Neuronal stem cell (in vitro differentiated cells): ENCODE data around the gene SLC39A3.

Source experiments
- DNase-seq: peaks from one replicate; pipeline ENCODE4 v3.0.0-alpha.2; 2013; ENCODE audit warnings: low spot score
- H2AFZ ChIP-seq: one replicate; pipeline ENCODE4 v1.6.1; 2013; ENCODE audit warnings: mild to moderate bottlenecking, low read length, inconsistent platforms
- H2AK5ac ChIP-seq: 2 replicates; pipeline ENCODE4 v1.6.1; 2013; ENCODE audit warnings: low read depth, mild to moderate bottlenecking, inconsistent platforms, low read length, moderate library complexity, mixed read lengths
- H2BK120ac ChIP-seq: 2 replicates; pipeline ENCODE4 v1.6.1; 2013; ENCODE audit warnings: low read depth, mild to moderate bottlenecking, inconsistent platforms, low read length, moderate library complexity, mixed read lengths
- H2BK12ac ChIP-seq: one replicate; pipeline ENCODE4 v1.6.1; 2013; ENCODE audit warnings: low read length, inconsistent platforms
- H2BK15ac ChIP-seq: 2 replicates; pipeline ENCODE4 v1.6.1; 2013; ENCODE audit warnings: mild to moderate bottlenecking, low read length, inconsistent platforms, mixed read lengths
- H2BK5ac ChIP-seq: one replicate; pipeline ENCODE4 v1.6.1; 2013; ENCODE audit warnings: inconsistent platforms, mild to moderate bottlenecking, low read length, moderate library complexity
- H3K14ac ChIP-seq: one replicate; pipeline ENCODE4 v1.6.1; 2013; ENCODE audit warnings: low read length, inconsistent platforms
- H3K18ac ChIP-seq: 2 replicates; pipeline ENCODE4 v1.6.1; 2013; ENCODE audit warnings: low read length, inconsistent platforms
- H3K23ac ChIP-seq: 2 replicates; pipeline ENCODE4 v1.6.1; 2013; ENCODE audit warnings: low read depth, mild to moderate bottlenecking, mixed read lengths, low read length, inconsistent platforms; ENCODE audit not compliant: poor library complexity
- H3K27ac ChIP-seq: replicated peaks from 3 replicates; pipeline ENCODE4 v1.5.1; 2013; ENCODE audit warnings: low read length, inconsistent platforms
- H3K27me3 ChIP-seq, 3 experiments: 2 replicates each; pipeline ENCODE4 v1.6.1; 2013; ENCODE audit warnings: low read length in 3 of 3, mild to moderate bottlenecking in 2 of 3, inconsistent platforms in 1 of 3, low read depth in 1 of 3, mixed read lengths in 1 of 3, moderate library complexity in 1 of 3; ENCODE audit not compliant: control insufficient read depth in 3 of 3, insufficient read depth in 3 of 3
- H3K36me3 ChIP-seq, 2 donors: replicated peaks in 1 of 2; 2 replicates each; pipeline ENCODE4 v1.6.1; 2013; ENCODE audit warnings: low read length in 2 of 2; ENCODE audit not compliant: control insufficient read depth in 2 of 2, insufficient read depth in 2 of 2
- H3K4ac ChIP-seq: 2 replicates; pipeline ENCODE4 v1.6.1; 2013; ENCODE audit warnings: inconsistent platforms, mild to moderate bottlenecking, low read length, moderate library complexity
- H3K4me1 ChIP-seq, 2 donors: 1 replicate in 1 of 2; 2 replicates in 1 of 2; pipeline ENCODE4 v1.6.1; 2013; ENCODE audit warnings: low read length in 2 of 2, low read depth in 1 of 2; ENCODE audit not compliant: control insufficient read depth in 2 of 2, insufficient read depth in 1 of 2
- H3K4me2 ChIP-seq: one replicate; pipeline ENCODE4 v1.6.1; 2013; ENCODE audit warnings: mild to moderate bottlenecking, low read length, inconsistent platforms; ENCODE audit not compliant: insufficient read depth, poor library complexity, severe bottlenecking
- H3K4me3 ChIP-seq, 2 donors: 2 replicates each; pipeline ENCODE4 v1.5.1; 2013; ENCODE audit warnings: low read length in 2 of 2, mild to moderate bottlenecking in 2 of 2, inconsistent platforms in 1 of 2, moderate library complexity in 1 of 2
- H3K79me1 ChIP-seq: one replicate; pipeline ENCODE4 v1.6.1; 2013; ENCODE audit warnings: low read depth, mild to moderate bottlenecking, inconsistent platforms, low read length, moderate library complexity
- H3K9ac ChIP-seq: one replicate; pipeline ENCODE4 v1.6.1; 2013; ENCODE audit warnings: mild to moderate bottlenecking, low read depth, low read length, inconsistent platforms; ENCODE audit not compliant: poor library complexity
- H3K9me3 ChIP-seq, 2 donors: replicated peaks in 1 of 2; 2 replicates each; pipeline versions ENCODE3 to v1.6.1; 2013; ENCODE audit warnings: low read length in 2 of 2, mild to moderate bottlenecking in 2 of 2, inconsistent platforms in 1 of 2, low read depth in 1 of 2, mixed read lengths in 1 of 2, moderate library complexity in 1 of 2; ENCODE audit not compliant: control insufficient read depth in 2 of 2, insufficient read depth in 1 of 2
- H4K8ac ChIP-seq: one replicate; pipeline ENCODE4 v1.6.1; 2013; ENCODE audit warnings: low read depth, mild to moderate bottlenecking, inconsistent platforms, low read length, moderate library complexity
- H4K91ac ChIP-seq: one replicate; pipeline ENCODE4 v1.6.1; 2013; ENCODE audit warnings: low read length, low read depth, mild to moderate bottlenecking, inconsistent platforms; ENCODE audit not compliant: poor library complexity
- WGBS, 2 donors: extraction: QIAGEN DNeasy Blood & Tissue Kit; methylation state at CpG; one replicate each; pipeline ENCODE4 v1.1.7; 2013; ENCODE audit warnings: missing lambda C conversion rate in 2 of 2, mixed read lengths in 1 of 2; ENCODE audit not compliant: insufficient read length in 2 of 2, insufficient replicate concordance in 1 of 2; ENCODE audit errors: extremely low coverage in 2 of 2; 5-methylcytosine and 5-hydroxymethylcytosine counted together

Gene SLC39A3

GRCh38 chr19:2762783-2763496, 23.1 kb upstream of the SLC39A3 start:
- no peak overlapping the region for H2BK12ac ChIP-seq
- no peak overlapping the region for H3K9ac ChIP-seq
- no peak overlapping the region for H3K4ac ChIP-seq
- no peak overlapping the region for H3K14ac ChIP-seq
- no peak overlapping the region for H2AK5ac ChIP-seq
- H2BK120ac ChIP-seq = no peak overlapping the region
- H2BK5ac ChIP-seq = no peak overlapping the region
- no peak overlapping the region for H3K27ac ChIP-seq
- H3K4me3 ChIP-seq = no peak overlapping the region
- no peak overlapping the region for H2BK15ac ChIP-seq
- H3K9me3 ChIP-seq = peaks cover 0 to 3% of the 10 kb centered on the region in 2 donors
- H4K91ac ChIP-seq = no peak overlapping the region
- H4K8ac ChIP-seq = no peak overlapping the region
- H3K23ac ChIP-seq = no peak overlapping the region
- no peaks in the 10 kb centered on the region for H3K27me3 ChIP-seq
- WGBS, 2 donors = no CpG with 5 or more reads among the region's 23 CpGs
- no peaks in the 10 kb centered on the region for H3K4me1 ChIP-seq
- no peak overlapping the region for H2AFZ ChIP-seq
- no peak overlapping the region for H3K18ac ChIP-seq
- no peak overlapping the region for H3K4me2 ChIP-seq
- peaks cover 12% of the 10 kb centered on the region for H3K79me1 ChIP-seq
- peaks cover 46 to 89% of the 10 kb centered on the region in 2 donors for H3K36me3 ChIP-seq
- no peak for DNase-seq

- DNase-seq = no peak
- H3K14ac ChIP-seq = no peak overlapping the region
- H3K4ac ChIP-seq = no peak overlapping the region
- H2BK15ac ChIP-seq = no peak overlapping the region
- no peak overlapping the region for H2BK5ac ChIP-seq
- no peak overlapping the region for H3K27ac ChIP-seq
- no peaks in the 10 kb centered on the region for H3K4me1 ChIP-seq
- H2BK12ac ChIP-seq = no peak overlapping the region
- H4K8ac ChIP-seq = no peak overlapping the region
- no peak overlapping the region for H4K91ac ChIP-seq
- H3K9ac ChIP-seq = no peak overlapping the region
- no peak overlapping the region for H3K18ac ChIP-seq
- H3K36me3 ChIP-seq = peaks cover 53 to 90% of the 10 kb centered on the region in 2 donors
- no peak overlapping the region for H2AK5ac ChIP-seq
- peaks cover 7% of the 10 kb centered on the region for H3K79me1 ChIP-seq
- H2BK120ac ChIP-seq = no peak overlapping the region
- no peak overlapping the region for H3K4me2 ChIP-seq
- H3K27me3 ChIP-seq = no peaks in the 10 kb centered on the region
- H3K4me3 ChIP-seq = no peak overlapping the region
- H3K9me3 ChIP-seq = peaks cover 0 to 5% of the 10 kb centered on the region in 2 donors
- H3K23ac ChIP-seq = no peak overlapping the region
- no CpG with 5 or more reads among the region's 43 CpGs for WGBS, 2 donors
- H2AFZ ChIP-seq = no peak overlapping the region
Observed at GRCh38 chr19:2761876-2762782, 22.3 kb upstream of the SLC39A3 start.

GRCh38 chr19:2761309-2761677, 21.5 kb upstream of the SLC39A3 start:
- WGBS, 2 donors = no CpG with 5 or more reads among the region's 16 CpGs
- Histone ChIP-seq H2AFZ (no peak overlapping the region), H3K4me2 (no peak overlapping the region), H3K9ac (no peak overlapping the region), H4K8ac (no peak overlapping the region), H3K4me1 (no peaks in the 10 kb centered on the region), H3K23ac (no peak overlapping the region), H3K18ac (no peak overlapping the region), H2BK12ac (no peak overlapping the region), H3K4me3 (no peak overlapping the region), H3K36me3 (peaks cover 51 to 89% of the 10 kb centered on the region in 2 donors), H3K9me3 (peaks cover 0 to 5% of the 10 kb centered on the region in 2 donors), H3K27ac (no peak overlapping the region), H2AK5ac (no peak overlapping the region), H3K4ac (no peak overlapping the region), H3K14ac (no peak overlapping the region), H4K91ac (no peak overlapping the region), H2BK15ac (no peak overlapping the region), H3K79me1 (peaks cover 4% of the 10 kb centered on the region), H2BK120ac (no peak overlapping the region), H3K27me3 (no peaks in the 10 kb centered on the region), H2BK5ac (no peak overlapping the region)
- no peak for DNase-seq

- DNase-seq = no peak
- Histone ChIP-seq H3K4ac (no peak overlapping the region), H2BK15ac (no peak overlapping the region), H3K4me3 (no peak overlapping the region), H2BK5ac (no peak overlapping the region), H4K91ac (no peak overlapping the region), H2BK120ac (no peak overlapping the region), H3K9ac (no peak overlapping the region), H4K8ac (no peak overlapping the region), H2BK12ac (no peak overlapping the region), H3K27ac (no peak overlapping the region), H3K23ac (no peak overlapping the region), H3K9me3 (peaks cover 0 to 5% of the 10 kb centered on the region in 2 donors), H3K4me2 (no peak overlapping the region), H3K27me3 (no peaks in the 10 kb centered on the region), H3K4me1 (no peaks in the 10 kb centered on the region), H3K18ac (no peak overlapping the region), H3K14ac (no peak overlapping the region), H2AFZ (no peak overlapping the region), H3K79me1 (peaks cover 4% of the 10 kb centered on the region), H2AK5ac (no peak overlapping the region), H3K36me3 (peaks cover 55 to 90% of the 10 kb centered on the region in 2 donors)
- WGBS, 2 donors = no CpG with 5 or more reads among the region's 7 CpGs
Observed at GRCh38 chr19:2759965-2760364, 20.1 kb upstream of the SLC39A3 start.
